ENCODE measurements around the gene SYT7.

GRCh38 chr11:61626580-61627380 is 45.9 kb upstream of the SYT7 start:
- TF ChIP-seq TAF1 (conservative IDR thresholded peaks at IDR 0.05): no peak
- TF ChIP-seq ATF3 (IDR thresholded peaks at IDR 0.05): no peak
- TF ChIP-seq CTCF (IDR thresholded peaks at IDR 0.05; ENCODE audit: low read depth, low read length, missing input control): no peak
- no peak for TF ChIP-seq MAX (IDR thresholded peaks at IDR 0.05)

Measured in liver (tissue), 3 donors.